Tibial artery (tissue), 4 donors: ENCODE results near the gene CFAP100.

Source experiments
- DNase-seq, 2 donors: peaks; one replicate each; pipeline ENCODE4 v3.0.0-alpha.2; 2019
- H3K27ac ChIP-seq, 2 donors: fragments of 200-600 bp; sonication (generic) in 1 of 2; 1 replicate in 1 of 2; 2 replicates in 1 of 2; pipeline ENCODE4 v1.5.1; 2018 to 2019; ENCODE audit warnings: mild to moderate bottlenecking in 1 of 2
- H3K27me3 ChIP-seq, 2 donors: fragments of 200-600 bp; sonication (generic) in 1 of 2; one replicate each; pipeline versions ENCODE4 v1.5.1 to v1.6.0; 2016 to 2019
- H3K36me3 ChIP-seq, 3 donors: fragments of 200-600 bp; sonication (generic) in 2 of 3; one replicate each; pipeline ENCODE4 v1.5.1; 2016 to 2019; ENCODE audit warnings: mild to moderate bottlenecking in 2 of 3
- H3K4me1 ChIP-seq, 4 donors: fragments of 200-600 bp; sonication (generic) in 2 of 4; 1 replicate in 3 of 4; 2 replicates in 1 of 4; pipeline ENCODE4 v1.5.1; 2016 to 2019
- H3K4me3 ChIP-seq, 2 donors: fragments of 200-600 bp; sonication (generic) in 1 of 2; 1 replicate in 1 of 2; 2 replicates in 1 of 2; pipeline ENCODE4 v1.5.1; 2018 to 2019; ENCODE audit warnings: mild to moderate bottlenecking in 2 of 2
- H3K9me3 ChIP-seq, 3 donors: fragments of 200-600 bp; sonication (generic) in 1 of 3; one replicate each; pipeline ENCODE4 v1.5.1; 2016 to 2019
- intact Hi-C: fragments of 100-400 bp; cut with DNase I; formaldehyde crosslinking; loops from one replicate; pipeline ENCODE4 v1.15.0; 2023; ENCODE audit warnings: low total_unique reads
- TF ChIP-seq, protein P1 (sequence below), 2 experiments: fragments of 200-600 bp in 1 of 2; fragments of 450-650 bp in 1 of 2; IDR thresholded peaks; one replicate each; pipeline ENCODE4 v1.5.1; 2017 to 2019; ENCODE audit warnings: antibody characterized with exemption in 2 of 2, mild to moderate bottlenecking in 1 of 2, moderate library complexity in 1 of 2

The CFAP100 gene

DNA sequence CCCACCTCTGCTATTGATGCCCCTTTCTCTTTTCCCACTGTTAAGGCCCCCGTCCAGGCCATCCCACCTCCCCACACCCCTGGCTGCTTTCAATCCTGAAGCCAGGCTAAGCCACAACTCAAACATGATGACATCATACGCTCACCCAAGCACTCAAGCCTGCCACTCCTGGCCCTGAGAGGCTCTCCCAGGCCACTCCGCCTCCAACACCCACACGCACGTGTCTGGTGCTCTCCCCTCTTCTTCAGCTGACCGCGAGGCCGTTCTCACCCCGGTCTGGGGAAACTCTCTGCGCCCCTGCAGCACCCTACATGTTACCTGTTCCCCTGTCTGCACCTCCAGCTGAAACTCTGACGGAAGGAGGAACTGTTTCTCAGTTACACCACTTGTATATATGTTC, 74.8 kb downstream of the CFAP100 start:
- Histone ChIP-seq H3K27me3 (no peaks in the 10 kb centered on the region), H3K36me3 (peaks cover 59 to 77% (median 67%) of the 10 kb centered on the region in 3 donors), H3K4me1 (peaks cover 0 to 39% (median 31%) of the 10 kb centered on the region in 4 donors), H3K9me3 (no peaks in the 10 kb centered on the region), H3K4me3 (no peak overlapping the region), H3K27ac (no peak overlapping the region)
- intact Hi-C loops, result no loop called here
- DNase-seq, result peak; percentile 8 to 46
- TF ChIP-seq, protein P1, sequence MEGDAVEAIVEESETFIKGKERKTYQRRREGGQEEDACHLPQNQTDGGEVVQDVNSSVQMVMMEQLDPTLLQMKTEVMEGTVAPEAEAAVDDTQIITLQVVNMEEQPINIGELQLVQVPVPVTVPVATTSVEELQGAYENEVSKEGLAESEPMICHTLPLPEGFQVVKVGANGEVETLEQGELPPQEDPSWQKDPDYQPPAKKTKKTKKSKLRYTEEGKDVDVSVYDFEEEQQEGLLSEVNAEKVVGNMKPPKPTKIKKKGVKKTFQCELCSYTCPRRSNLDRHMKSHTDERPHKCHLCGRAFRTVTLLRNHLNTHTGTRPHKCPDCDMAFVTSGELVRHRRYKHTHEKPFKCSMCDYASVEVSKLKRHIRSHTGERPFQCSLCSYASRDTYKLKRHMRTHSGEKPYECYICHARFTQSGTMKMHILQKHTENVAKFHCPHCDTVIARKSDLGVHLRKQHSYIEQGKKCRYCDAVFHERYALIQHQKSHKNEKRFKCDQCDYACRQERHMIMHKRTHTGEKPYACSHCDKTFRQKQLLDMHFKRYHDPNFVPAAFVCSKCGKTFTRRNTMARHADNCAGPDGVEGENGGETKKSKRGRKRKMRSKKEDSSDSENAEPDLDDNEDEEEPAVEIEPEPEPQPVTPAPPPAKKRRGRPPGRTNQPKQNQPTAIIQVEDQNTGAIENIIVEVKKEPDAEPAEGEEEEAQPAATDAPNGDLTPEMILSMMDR (IDR thresholded peaks at IDR 0.05), result no peak

DNA sequence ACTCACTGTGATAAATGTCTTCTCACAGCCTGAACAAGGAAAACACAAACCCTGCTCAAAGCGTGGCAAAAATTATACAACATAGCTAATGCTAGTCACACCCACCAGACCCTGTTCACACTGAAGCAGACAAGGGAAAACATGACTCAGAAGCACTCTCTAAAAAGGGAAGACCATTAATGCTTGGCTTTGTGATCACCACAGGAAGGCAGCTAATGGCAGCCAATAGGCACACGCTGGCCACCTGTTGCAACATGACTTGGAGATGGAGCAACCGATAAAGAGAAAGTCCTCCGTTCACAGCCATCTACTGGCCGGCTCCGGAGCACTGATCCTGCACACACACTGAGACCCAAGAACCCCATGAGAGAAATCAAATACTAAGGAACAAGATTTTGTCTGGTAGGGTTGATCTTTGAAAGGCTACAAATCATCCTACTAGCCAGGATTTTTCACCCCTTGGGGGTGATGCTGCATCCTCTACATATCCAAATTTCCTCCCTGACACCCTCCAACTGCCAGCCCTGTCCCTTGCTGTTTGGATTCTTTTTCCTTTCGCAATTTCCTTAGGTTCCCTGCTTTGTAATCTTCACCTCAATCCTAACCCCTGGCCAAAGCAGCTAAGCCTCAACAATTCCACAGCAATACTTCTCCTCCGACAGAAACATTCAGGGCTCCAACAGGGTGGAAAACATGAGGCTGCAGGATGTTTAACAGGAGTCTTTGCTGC, 77.7 kb downstream of the CFAP100 start:
- TF ChIP-seq, protein P1 (IDR thresholded peaks at IDR 0.05), result no peak
- Histone ChIP-seq H3K9me3 (no peaks in the 10 kb centered on the region), H3K4me1 (peaks cover 0 to 51% (median 40%) of the 10 kb centered on the region in 4 donors), H3K4me3 (peak overlapping the region; percentile 71 to 75), H3K36me3 (peaks cover 32 to 47% (median 40%) of the 10 kb centered on the region in 3 donors), H3K27ac (peak overlapping the region in 1 of 2 donors; percentile 2), H3K27me3 (no peaks in the 10 kb centered on the region)
- peak; percentile 88 to 91 for DNase-seq
- intact Hi-C loops, result loop anchor here (5.0 to 10.0 kb wide), 3 partner anchors 80 to 268 kb away; partner anchors contain the start of gene CFAP100

DNA sequence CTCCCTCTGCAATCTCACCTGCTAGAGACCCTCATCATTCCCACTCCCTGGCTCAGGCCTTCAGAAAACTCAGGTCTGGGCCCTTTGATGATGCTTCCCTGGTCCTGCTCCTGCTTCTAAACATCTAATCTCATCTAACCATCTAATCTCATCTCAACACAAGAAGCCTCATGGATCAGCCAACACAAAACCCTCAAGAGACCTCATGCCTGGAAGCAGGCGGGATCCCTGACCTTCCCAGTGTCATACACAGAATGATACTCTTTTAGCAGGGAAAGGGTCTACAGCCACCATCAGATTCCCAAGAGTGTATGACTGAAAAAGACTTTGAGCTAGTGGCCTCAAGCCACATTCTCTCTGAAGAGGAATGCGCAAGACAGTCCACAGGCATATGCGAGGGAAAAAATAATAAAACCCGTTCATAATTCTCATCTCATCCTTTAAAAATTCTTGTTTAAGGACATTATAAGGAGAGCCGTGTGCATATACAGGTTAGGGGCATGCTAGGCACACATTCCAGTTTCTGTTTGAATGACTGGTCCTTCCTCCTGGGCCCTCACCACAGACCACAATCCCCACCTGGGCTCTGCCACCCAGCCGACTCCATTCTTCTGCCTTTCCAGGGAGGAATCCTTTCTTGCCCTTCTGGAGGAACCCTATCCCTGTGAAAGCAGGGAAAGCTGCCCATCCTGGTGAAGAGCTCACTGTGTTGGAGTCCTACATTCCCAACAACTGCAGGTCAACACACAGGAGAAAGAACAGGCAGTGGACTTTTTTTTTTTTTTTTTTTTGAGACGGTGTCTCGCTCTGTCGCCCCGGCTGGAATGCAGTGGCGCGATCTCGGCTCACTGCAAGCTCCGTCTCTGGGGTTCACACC, 78.8 kb downstream of the CFAP100 start:
- Histone ChIP-seq H3K27ac (peak overlapping the region in 1 of 2 donors; percentile 2), H3K4me1 (peaks cover 0 to 51% (median 40%) of the 10 kb centered on the region in 4 donors)

DNA sequence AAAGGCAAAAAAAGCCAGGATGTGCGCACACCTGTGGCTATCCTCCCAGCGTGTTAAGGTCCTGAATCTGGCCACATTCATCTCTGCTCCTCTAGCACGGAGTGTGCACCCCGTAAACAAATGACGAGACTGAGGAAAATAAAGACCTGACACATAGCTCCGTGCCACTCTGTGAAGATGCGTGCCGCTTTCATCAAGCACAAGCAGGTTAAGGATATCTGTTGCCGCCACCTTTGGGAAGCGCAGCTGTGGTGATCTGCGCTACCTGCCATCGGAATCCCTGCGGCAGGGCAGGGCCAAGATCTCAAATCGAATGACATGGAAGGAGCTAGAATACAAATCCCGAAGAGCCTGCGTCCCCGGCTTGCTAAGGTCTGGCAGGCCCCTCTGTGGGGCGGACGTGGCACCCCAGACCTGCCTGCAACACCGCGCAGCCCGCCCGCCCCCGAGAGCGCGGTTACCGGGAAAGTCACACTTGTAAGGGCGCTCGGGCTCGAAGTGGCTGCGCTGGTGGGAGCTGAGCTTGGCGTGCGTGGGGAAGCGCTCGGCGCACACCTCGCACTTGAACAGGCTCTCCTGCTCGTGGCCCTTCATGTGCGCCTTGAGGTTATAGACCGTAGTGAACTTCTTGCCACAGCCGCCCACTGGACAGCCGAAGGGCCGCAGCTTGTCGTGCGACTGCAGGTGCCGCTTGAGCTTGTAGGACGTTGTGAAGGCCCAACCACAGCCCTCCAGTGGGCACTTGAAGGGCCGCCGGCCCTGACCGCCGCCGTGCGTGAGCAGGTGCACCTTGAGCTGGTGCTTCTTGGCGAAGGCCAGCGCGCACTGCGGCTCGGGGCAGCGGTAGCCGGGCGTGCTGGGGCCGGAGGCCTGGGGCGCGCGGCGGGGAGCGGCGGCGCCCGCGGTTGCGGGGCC, 80.0 kb downstream of the CFAP100 start:
- Histone ChIP-seq H3K9me3 (no peaks in the 10 kb centered on the region), H3K27me3 (no peaks in the 10 kb centered on the region), H3K4me3 (peak overlapping the region; percentile 71 to 75), H3K27ac (peak overlapping the region; percentile 82 to 86), H3K36me3 (peaks cover 16 to 24% (median 17%) of the 10 kb centered on the region in 3 donors), H3K4me1 (peaks cover 0 to 48% (median 40%) of the 10 kb centered on the region in 4 donors)
- TF ChIP-seq, protein P1 (IDR thresholded peaks at IDR 0.05), result peak in 1 of 2 experiments; percentile 22
- intact Hi-C loops, result loop anchor here (5.0 to 10.0 kb wide), 4 partner anchors 82 to 392 kb away; partner anchors contain the start of genes CFAP100 and SLC41A3
- DNase-seq, result peak; percentile 40 to 78

More for the DNA sequence above, 78.8 kb downstream of the CFAP100 start:
- TF ChIP-seq, protein P1 (IDR thresholded peaks at IDR 0.05), result no peak
- intact Hi-C loops, result loop anchor here (5.0 to 10.0 kb wide), 3 partner anchors 81 to 269 kb away; partner anchors contain the start of gene CFAP100
- peak overlapping the region; percentile 71 to 75 for H3K4me3 ChIP-seq
- H3K27me3 ChIP-seq, result no peaks in the 10 kb centered on the region
- peaks cover 29 to 36% (median 29%) of the 10 kb centered on the region in 3 donors for H3K36me3 ChIP-seq
- H3K9me3 ChIP-seq, result no peaks in the 10 kb centered on the region
- no peak for DNase-seq
